ENCODE data around the gene ACBD7. TPM values are rescaled to one million over a fixed set of nuclear protein-coding genes. Genes with fewer than 3 reads are reported as not detected.

Gene ACBD7
- total and polyA plus RNA-seq, 9 of the 15 experiments (the other 6 are each of a cell fraction or from before 2014, with no cell fraction given) = 0.21 to 3.2 (median 0.84) TPM

DNA sequence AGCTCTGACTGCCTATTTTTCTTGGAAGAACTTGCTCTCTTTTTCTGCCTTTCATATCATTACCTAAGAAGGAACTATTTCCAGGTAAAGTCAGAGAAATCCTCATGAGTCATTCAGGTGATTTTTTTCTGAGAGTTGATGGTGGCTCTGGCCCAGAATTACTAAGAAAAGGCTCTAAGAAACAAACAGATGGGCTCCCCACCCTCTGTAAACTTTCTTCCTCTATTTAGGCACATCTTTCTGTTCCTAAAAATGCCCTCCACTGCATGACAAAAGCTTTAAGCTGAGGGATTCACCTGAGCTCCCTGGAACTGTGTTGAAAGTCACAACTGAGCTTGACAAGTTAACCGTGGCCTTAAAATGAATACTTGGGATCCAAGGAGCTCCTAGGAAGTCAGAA is 43.2 kb downstream of the ACBD7 start:
- no peak overlapping the region for H3K27ac ChIP-seq (ENCODE audit: extremely low read depth, low read depth, low read length)
- H3K9me3 ChIP-seq (replicated peaks; ENCODE audit: control insufficient read depth, insufficient read depth, low read depth, low read length) = no peaks in the 10 kb centered on the region
- H3K9me1 ChIP-seq (ENCODE audit: control insufficient read depth, insufficient read depth, low read length) = no peaks in the 10 kb centered on the region
- FAIRE-seq = no peak
- peaks cover 0 to 8% of the 10 kb centered on the region in 2 experiments; a peak in 2 of 5 replicates for H3K27me3 ChIP-seq (ENCODE audit: control insufficient read depth in 2 of 2, insufficient read depth in 2 of 2, low read length in 2 of 2)
- no peaks in the 10 kb centered on the region for H3K79me2 ChIP-seq (ENCODE audit: control insufficient read depth, insufficient read depth, low read length)
- TF ChIP-seq ZNF695 (CRISPR knock-in tag; IDR thresholded peaks at IDR 0.05) (no peak), GATAD2B (IDR thresholded peaks at IDR 0.05; ENCODE audit: borderline replicate concordance) (no peak), ZNF77 (CRISPR knock-in tag; IDR thresholded peaks at IDR 0.05) (no peak), LEF1 (IDR thresholded peaks at IDR 0.05) (no peak), ZNF830 (CRISPR knock-in tag; IDR thresholded peaks at IDR 0.05) (no peak), ZNF197 (CRISPR knock-in tag; IDR thresholded peaks at IDR 0.05; ENCODE audit: low read depth) (no peak), POLR2H (tag; IDR thresholded peaks at IDR 0.05; ENCODE audit: low read depth) (no peak)
- TF ChIP-seq, protein P1, sequence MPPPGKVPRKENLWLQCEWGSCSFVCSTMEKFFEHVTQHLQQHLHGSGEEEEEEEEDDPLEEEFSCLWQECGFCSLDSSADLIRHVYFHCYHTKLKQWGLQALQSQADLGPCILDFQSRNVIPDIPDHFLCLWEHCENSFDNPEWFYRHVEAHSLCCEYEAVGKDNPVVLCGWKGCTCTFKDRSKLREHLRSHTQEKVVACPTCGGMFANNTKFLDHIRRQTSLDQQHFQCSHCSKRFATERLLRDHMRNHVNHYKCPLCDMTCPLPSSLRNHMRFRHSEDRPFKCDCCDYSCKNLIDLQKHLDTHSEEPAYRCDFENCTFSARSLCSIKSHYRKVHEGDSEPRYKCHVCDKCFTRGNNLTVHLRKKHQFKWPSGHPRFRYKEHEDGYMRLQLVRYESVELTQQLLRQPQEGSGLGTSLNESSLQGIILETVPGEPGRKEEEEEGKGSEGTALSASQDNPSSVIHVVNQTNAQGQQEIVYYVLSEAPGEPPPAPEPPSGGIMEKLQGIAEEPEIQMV (tag; conservative IDR thresholded peaks at IDR 0.05; ENCODE audit: low read depth) = no peak
- TF ChIP-seq, protein P2, sequence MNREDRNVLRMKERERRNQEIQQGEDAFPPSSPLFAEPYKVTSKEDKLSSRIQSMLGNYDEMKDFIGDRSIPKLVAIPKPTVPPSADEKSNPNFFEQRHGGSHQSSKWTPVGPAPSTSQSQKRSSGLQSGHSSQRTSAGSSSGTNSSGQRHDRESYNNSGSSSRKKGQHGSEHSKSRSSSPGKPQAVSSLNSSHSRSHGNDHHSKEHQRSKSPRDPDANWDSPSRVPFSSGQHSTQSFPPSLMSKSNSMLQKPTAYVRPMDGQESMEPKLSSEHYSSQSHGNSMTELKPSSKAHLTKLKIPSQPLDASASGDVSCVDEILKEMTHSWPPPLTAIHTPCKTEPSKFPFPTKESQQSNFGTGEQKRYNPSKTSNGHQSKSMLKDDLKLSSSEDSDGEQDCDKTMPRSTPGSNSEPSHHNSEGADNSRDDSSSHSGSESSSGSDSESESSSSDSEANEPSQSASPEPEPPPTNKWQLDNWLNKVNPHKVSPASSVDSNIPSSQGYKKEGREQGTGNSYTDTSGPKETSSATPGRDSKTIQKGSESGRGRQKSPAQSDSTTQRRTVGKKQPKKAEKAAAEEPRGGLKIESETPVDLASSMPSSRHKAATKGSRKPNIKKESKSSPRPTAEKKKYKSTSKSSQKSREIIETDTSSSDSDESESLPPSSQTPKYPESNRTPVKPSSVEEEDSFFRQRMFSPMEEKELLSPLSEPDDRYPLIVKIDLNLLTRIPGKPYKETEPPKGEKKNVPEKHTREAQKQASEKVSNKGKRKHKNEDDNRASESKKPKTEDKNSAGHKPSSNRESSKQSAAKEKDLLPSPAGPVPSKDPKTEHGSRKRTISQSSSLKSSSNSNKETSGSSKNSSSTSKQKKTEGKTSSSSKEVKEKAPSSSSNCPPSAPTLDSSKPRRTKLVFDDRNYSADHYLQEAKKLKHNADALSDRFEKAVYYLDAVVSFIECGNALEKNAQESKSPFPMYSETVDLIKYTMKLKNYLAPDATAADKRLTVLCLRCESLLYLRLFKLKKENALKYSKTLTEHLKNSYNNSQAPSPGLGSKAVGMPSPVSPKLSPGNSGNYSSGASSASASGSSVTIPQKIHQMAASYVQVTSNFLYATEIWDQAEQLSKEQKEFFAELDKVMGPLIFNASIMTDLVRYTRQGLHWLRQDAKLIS (CRISPR knock-in tag; IDR thresholded peaks at IDR 0.05) = no peak
- TF ChIP-seq, protein P3, sequence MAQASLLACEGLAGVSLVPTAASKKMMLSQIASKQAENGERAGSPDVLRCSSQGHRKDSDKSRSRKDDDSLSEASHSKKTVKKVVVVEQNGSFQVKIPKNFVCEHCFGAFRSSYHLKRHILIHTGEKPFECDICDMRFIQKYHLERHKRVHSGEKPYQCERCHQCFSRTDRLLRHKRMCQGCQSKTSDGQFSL (CRISPR knock-in tag; IDR thresholded peaks at IDR 0.05) = no peak
- TF ChIP-seq, protein P3 (tag; IDR thresholded peaks at IDR 0.05) = no peak
- no peak overlapping the region for H3K4me3 ChIP-seq
- H3K36me3 ChIP-seq (ENCODE audit: control insufficient read depth, insufficient read depth, low read length) = no peaks in the 10 kb centered on the region
- ChIA-PET CTCF (ENCODE audit: low intra/inter-chr PET ratio) (no interaction called here), POLR2A (no interaction called here)
- intact Hi-C loops (cut with micrococcal nuclease) (no loop called here), in situ Hi-C loops (cut with MboI) (no loop called here)
- no peak for DNase-seq (ENCODE audit: extremely low read depth in 1 of 4, low spot score in 3 of 4)
- 0% methylated on average over 1 of the region's 1 CpG for WGBS (ENCODE audit: insufficient coverage, low coverage, missing lambda C conversion rate)
- H3K4me2 ChIP-seq (ENCODE audit: insufficient read depth, low read length) = no peak overlapping the region
- BruUV-seq (replicated peaks) = no TSS peak
- no peak overlapping the region for H3K9ac ChIP-seq (ENCODE audit: insufficient read depth in 1 of 2, low read depth in 2 of 2, low read length in 2 of 2)
- no peak overlapping the region for H2AFZ ChIP-seq (ENCODE audit: low read depth, low read length)
- H3K4me1 ChIP-seq (replicated peaks in 1 of 2; ENCODE audit: control insufficient read depth in 2 of 2, insufficient read depth in 2 of 2, low read length in 2 of 2) = no peaks in the 10 kb centered on the region
- no peak for ATAC-seq
- H4K20me1 ChIP-seq (replicated peaks; ENCODE audit: control insufficient read depth, insufficient read depth, low read length) = no peaks in the 10 kb centered on the region
